Retina (tissue), 1 donor: ENCODE data around the gene FKBP6.
"Not testable (repeated sequence)": the region's sequence is repeated elsewhere in the genome, so short reads cannot be mapped to it uniquely, and the experiment has no call there.

Experiments used
- DNase-seq: peaks from one replicate; pipeline ENCODE4 v3.0.0-alpha.2; 2016

Gene FKBP6

DNA sequence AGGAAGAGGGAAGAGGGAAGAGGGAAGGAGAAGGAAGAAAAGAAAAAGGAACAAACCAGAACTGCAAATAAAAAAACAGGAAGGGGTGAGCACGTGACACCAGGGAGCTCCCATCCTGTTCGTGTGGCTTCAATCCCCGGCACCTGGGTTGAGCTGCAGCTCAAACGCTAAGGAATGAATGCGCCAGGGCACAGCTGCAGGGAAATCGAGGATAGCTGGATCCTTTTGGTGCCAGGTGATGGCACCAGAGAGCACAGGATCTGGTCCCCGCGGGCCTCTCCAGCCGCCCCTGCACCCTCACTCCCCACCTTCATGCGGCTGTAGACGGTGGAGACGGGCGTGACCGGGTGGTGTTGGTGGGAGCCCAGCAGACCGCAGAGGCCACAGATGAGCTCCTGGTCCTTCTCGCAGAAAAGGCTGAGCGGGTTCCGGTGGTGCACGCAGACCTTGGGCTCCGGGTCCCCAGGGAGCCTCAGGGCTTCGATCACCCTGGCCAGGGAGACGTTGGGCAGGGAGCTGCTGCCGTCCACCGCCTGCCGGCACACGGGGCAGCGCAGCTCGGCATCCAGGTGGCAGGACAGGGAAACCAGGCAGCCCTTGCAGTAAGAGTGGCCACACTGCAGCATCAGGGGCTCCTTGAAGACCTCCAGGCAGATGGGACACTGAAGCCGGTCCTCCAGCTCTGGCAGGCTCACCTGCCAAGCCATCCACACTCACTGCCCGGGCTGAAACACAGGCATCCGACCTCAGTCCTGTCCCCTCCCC is 3.7 kb upstream of the FKBP6 start:
- DNase-seq, result peak; percentile 83

DNA sequence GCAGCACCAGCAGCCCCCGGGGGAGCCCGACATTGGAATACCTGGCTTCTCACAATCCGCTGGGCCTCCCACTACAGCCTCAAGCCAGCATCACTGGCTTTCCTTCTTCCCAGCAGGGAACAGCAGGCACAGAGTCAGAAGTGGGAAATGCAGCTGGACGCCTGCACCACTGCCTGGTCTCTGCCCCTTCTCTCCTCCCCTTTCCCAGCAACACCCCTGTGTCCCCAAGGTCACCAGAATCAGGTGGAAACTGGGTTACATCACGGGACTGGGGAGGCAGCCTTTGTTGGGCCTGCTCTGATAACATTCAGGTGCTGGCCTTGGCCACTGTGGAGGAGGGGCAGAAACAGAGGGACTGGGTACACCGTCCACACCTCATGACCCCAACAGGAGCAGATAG is 2.5 kb upstream of the FKBP6 start:
- DNase-seq, result not testable (repeated sequence)

DNA sequence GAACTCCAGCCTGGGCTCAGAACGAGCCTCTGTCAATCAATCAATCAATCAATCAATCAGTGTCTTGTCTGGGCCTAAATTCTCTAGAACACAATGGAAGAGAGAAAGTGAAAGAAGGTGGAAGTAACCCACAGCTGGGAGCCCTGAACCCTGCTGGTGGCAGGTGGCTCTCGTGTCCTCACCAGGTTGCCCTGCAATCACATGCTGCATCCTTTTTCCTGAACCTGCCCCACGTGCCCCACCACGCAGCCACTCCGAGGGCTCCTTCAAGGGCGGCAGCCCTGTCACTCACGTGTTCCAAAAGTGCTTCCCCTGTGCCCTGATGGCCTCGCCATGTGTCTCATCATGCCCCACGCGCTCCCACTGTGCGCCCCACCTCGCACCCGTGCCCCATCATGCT is 512 bp upstream of the FKBP6 start:
- DNase-seq, result not testable (repeated sequence)

DNA sequence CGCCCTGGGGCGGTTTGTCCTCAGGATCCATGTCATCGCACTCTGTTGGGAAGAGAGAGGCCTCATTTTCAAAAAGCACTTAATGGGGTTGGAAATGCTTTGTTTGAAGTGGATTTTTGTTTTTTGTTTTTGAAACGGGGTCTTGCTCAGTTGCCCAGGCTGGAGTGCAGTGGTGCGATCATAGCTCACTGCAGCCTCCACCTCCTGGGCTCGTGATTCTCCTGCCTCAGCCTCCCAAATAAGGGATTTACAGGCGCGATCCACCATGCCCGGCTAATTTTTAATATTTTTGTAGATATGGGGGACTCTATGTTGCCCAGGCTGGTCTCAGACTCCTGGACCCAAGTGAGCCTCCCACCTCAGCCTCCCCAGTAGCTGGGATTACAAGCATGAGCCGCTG is 735 bp downstream of the FKBP6 start:
- DNase-seq, result no peak

- no peak for DNase-seq
Observed at GRCh38 chr7:73329861-73330581, 2.1 kb downstream of the FKBP6 start.

DNA sequence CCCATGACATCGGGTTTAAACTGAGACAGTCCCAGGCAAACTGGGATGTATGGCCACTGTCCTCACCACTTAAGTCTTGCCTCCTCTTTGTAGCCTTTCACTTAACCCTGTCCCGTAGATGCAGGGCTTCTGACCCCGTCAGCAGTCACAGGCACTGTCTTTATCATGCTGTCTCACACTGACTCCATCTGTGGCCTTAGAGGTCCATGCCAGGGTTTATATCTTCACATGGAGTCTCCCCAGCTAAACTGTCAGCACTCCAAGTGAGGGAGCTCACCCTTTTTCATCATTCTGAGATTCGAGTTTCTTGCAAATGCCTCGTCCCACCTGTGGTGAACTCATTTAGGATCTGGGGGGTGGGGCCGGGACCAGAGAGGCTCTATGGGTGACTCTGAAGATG is 2.8 kb downstream of the FKBP6 start:
- no peak for DNase-seq

DNA sequence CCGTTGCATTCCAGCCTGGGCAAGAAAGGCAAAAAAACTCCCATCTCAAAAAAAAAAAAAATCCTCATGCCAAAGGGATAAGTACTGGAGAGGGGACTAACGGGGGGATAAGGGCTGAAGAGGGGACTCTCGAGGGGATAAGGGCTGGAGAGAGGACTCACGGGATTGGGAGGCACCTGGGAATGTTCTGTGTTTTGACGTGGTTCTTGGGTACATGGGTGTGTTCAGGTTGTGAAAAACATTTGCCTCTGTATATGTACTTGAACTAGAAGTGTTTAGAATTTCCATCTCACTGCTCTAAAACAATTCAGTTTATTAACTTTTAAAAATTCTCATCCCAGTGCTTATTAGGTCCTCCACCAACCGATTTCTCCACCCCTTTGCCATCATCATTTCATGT is 4.5 kb downstream of the FKBP6 start:
- no peak for DNase-seq

DNA sequence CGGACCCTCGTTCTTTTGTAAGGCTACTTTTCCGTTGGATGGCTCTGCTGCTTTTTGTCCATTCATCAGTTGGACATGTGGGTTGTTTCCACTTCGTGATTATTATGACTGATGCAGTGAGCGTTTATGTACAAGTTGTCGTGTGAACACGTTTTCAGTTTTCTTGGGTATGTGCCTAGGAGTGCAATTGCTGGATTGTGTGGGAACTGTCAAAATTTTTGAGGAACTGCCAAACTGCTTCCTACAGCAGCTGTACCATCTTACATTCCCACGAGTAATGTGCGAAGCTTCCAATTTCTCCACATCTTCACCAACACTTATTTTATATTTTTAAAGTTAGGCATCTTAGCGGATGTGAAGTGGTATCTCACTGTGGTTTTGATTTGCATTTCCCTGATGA is 10.4 kb downstream of the FKBP6 start:
- DNase-seq, result no peak

DNA sequence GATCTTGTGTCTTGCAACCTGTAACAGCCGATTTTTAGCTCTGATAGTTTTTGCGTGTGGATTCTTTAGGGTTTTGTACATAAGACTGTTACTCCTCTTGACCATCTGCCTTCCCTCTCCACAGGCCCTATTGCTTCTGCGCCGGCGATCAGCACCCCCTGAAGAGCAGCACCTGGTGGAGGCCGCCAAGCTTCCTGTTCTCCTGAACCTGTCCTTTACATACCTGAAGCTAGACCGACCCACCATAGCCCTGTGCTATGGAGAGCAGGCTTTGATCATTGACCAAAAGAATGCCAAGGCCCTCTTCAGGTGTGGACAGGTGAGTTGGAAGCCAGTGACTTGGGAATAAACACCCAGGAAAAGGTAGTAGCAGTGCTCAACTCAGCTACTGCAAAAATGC is 12.6 kb downstream of the FKBP6 start:
- no peak for DNase-seq

DNA sequence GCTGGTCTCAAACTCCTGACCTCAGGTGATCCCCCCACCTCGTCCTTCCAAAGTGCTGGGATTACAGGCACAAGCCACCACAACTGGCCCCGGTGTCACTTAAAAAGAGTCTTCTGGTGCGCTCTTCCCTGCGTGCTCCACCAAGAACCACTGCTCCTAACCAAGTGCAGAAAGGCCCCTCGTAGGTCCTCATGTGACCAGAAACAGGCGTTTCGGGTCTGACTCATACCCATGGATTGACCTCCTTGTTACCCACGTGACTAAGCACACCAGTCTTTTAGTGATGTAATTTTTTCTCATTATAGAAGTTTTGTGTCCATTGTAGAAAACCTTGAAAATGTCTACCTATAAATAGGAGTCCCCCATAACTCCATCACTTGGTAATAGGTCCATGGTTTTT is 13.9 kb downstream of the FKBP6 start:
- DNase-seq, result no peak

GRCh38 chr7:73342645-73343044 is 14.7 kb downstream of the FKBP6 start:
- DNase-seq, result peak; percentile 52

GRCh38 chr7:73343671-73344380 is 15.9 kb downstream of the FKBP6 start:
- no peak for DNase-seq

- no peak for DNase-seq
Observed at GRCh38 chr7:73345538-73345937, 17.6 kb downstream of the FKBP6 start.

- no peak for DNase-seq
Observed at GRCh38 chr7:73345951-73346350, 18.0 kb downstream of the FKBP6 start.

DNA sequence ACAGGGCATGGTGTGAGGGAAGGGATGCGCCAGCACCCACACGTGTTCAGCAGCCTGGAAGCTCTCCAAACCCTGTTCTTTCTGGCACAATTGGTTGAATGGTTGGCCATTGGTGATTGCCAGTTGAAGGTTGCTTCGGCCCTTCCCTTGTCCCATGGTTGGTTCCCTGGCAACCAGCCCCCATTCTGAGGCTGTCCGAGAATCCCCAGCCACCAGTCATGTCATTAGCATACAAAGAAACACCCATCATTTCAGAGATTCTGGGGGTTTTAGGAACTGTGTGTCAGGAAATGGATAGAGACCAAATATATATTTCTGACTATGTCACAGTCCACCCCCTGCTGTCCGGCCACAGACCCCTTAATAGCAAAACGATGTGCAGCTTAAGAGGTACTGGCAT is 21.8 kb downstream of the FKBP6 start:
- DNase-seq, result no peak

DNA sequence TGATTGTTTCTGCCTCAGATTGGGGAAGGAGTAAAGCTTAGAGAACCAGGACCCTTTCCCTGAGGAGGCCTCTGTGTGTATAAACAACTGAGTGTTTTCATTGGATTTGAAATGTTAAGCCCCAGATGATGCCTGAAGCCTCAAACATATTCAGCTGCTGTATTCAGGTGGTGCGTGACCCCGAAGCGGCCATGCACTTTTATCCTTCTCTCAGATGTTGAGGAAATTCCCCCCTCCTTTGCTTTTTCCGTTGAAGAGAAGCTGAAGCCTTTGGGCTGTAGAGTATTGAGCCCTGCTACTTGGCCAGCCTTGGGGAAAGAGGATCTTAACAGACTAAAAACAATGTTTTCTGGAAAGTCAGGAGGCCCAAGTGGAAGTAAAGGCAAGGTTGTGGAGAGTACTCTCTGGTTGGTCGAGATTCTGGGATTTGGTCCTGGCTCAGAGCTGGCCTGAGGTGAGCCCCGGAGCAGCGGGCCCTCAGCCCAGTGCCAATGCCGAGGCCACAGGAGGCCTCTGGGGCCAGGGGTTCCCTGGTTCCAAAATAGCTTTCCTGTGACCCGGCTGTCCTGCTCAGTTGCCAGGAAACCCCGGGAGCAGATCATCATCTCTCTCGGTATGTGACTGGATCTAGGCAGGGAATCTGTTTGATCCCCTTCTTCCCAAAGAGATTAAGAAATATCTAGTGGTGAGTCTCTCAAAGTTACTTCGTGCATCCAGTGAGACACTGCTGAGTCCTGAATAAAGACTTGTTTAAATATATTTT is 22.5 kb downstream of the FKBP6 start:
- DNase-seq, result no peak

GRCh38 chr7:73351447-73352167 is 23.6 kb downstream of the FKBP6 start:
- no peak for DNase-seq

- no peak for DNase-seq
Observed at GRCh38 chr7:73352784-73353183, 24.8 kb downstream of the FKBP6 start.

DNA sequence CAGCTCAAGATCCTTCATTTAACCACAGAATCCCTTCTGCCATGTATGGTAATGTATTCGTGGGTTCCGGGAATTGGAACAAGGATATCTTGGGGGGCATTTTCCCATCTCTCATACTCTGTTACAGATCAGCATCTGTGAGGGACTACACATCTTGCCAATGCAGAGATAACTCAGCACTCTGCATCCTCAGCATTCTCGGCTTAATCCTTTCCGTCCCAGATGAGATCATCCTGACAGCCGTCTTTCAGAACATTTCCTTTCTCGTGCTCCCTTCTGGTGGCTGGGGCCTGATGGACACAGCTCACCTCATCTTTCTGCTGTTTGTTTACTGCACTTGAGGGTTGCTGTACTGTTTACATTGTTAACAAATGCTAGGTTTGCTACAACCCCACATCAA is 25.3 kb downstream of the FKBP6 start:
- no peak for DNase-seq

GRCh38 chr7:73354196-73354595 is 26.2 kb downstream of the FKBP6 start:
- no peak for DNase-seq

GRCh38 chr7:73354821-73355220 is 26.9 kb downstream of the FKBP6 start:
- no peak for DNase-seq

DNA sequence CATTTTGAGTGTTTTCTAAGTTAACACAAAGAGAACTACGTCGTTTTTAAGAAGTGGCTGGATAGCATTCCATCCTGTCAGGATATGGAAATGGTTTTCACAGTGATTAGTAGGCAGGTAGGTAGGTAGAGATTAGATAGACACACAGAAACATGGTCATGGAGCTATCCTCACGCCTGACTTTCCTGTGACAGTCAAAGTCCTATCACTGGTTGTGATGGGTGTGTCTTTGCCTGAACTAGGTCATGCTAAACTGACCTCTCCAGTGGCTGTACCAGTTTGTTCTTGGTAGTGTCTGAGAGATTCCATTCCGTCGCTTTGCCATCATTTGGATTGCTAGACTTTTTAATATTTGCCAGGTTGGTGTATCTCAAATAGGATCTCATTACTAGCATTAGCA is 28.2 kb downstream of the FKBP6 start:
- no peak for DNase-seq
